Limb (tissue), 2 donors: ENCODE results near the gene ITPR2.
A peak's percentile ranks its signal among the peaks of the same experiment; 100 is the strongest.

Source experiments
- DNase-seq, 2 donors: peaks; one replicate each; pipeline ENCODE4 v3.0.0-alpha.2; 2016; ENCODE audit errors: extremely low spot score in 2 of 2

The ITPR2 gene

GRCh38 chr12:26823390-26823789 is 9.6 kb downstream of the ITPR2 start:
- no peak for DNase-seq

- DNase-seq, result no peak
These were observed 11.0 kb downstream of the ITPR2 start for GRCh38 chr12:26822026-26822425.

GRCh38 chr12:26821212-26821701 is 11.7 kb downstream of the ITPR2 start:
- DNase-seq, result no peak

- no peak for DNase-seq
These were observed 14.4 kb downstream of the ITPR2 start for GRCh38 chr12:26818636-26819035.

- DNase-seq, result no peak
These were observed 14.8 kb downstream of the ITPR2 start for GRCh38 chr12:26818201-26818600.

GRCh38 chr12:26817183-26817591 is 15.8 kb downstream of the ITPR2 start:
- DNase-seq, result no peak

- no peak for DNase-seq
These were observed 19.2 kb downstream of the ITPR2 start for GRCh38 chr12:26813812-26814211.

GRCh38 chr12:26810330-26810729 is 22.7 kb downstream of the ITPR2 start:
- peak; percentile 50 to 56 for DNase-seq

GRCh38 chr12:26809611-26810285 is 23.2 kb downstream of the ITPR2 start:
- DNase-seq, result no peak

- no peak for DNase-seq
These were observed 24.1 kb downstream of the ITPR2 start for GRCh38 chr12:26808766-26809476.

- no peak for DNase-seq
These were observed 25.7 kb downstream of the ITPR2 start for GRCh38 chr12:26807292-26807691.

- DNase-seq, result no peak
These were observed 26.4 kb downstream of the ITPR2 start for GRCh38 chr12:26806556-26806955.

GRCh38 chr12:26805401-26805971 is 27.5 kb downstream of the ITPR2 start:
- no peak for DNase-seq

GRCh38 chr12:26803552-26803951 is 29.4 kb downstream of the ITPR2 start:
- no peak for DNase-seq

GRCh38 chr12:26801486-26801885 is 31.5 kb downstream of the ITPR2 start:
- no peak for DNase-seq

- DNase-seq, result no peak
These were observed 32.1 kb downstream of the ITPR2 start for GRCh38 chr12:26800858-26801257.

- DNase-seq, result no peak
These were observed 32.6 kb downstream of the ITPR2 start for GRCh38 chr12:26800347-26800746.

- no peak for DNase-seq
These were observed 33.3 kb downstream of the ITPR2 start for GRCh38 chr12:26799741-26800140.

GRCh38 chr12:26798640-26799039 is 34.4 kb downstream of the ITPR2 start:
- DNase-seq, result no peak

GRCh38 chr12:26798023-26798422 is 35.0 kb downstream of the ITPR2 start:
- DNase-seq, result peak in 1 of 2 donors; percentile 61

- DNase-seq, result no peak
These were observed 37.1 kb downstream of the ITPR2 start for GRCh38 chr12:26795910-26796309.

GRCh38 chr12:26791301-26791791 is 41.6 kb downstream of the ITPR2 start:
- DNase-seq, result no peak

GRCh38 chr12:26790645-26790994 is 42.4 kb downstream of the ITPR2 start:
- no peak for DNase-seq
